Measurements from ENCODE around the gene ARL3. TPM values are rescaled to one million over a fixed set of nuclear protein-coding genes. Genes with fewer than 3 reads are reported as not detected.

ARL3 gene
- total and polyA plus RNA-seq, 2 experiments from 2014 or later: 8.5 to 22.6 TPM

- TF ChIP-seq CTCF (conservative IDR thresholded peaks at IDR 0.05; ENCODE audit: low read depth in 2 of 2): peak; percentile 21 to 48; a peak in 2 of 4 replicates
These were observed 721 bp downstream of the ARL3 start (continued) for GRCh38 chr10:102713539-102713813.

GRCh38 chr10:102712843-102713538 lies 1.2 kb downstream of the ARL3 start:
- Histone ChIP-seq H3K4me3 (peak overlapping the region; percentile 98), H4K20me1 (replicated peaks; ENCODE audit: insufficient read depth) (peaks cover 26% of the 10 kb centered on the region), H3K27me3 (ENCODE audit: insufficient read depth) (no peaks in the 10 kb centered on the region), H3K9me2 (ENCODE audit: insufficient read depth) (no peaks in the 10 kb centered on the region), H3K79me2 (replicated peaks; ENCODE audit: insufficient read depth) (peaks cover 85% of the 10 kb centered on the region), H3K4me1 (ENCODE audit: insufficient read depth) (peaks cover 29% of the 10 kb centered on the region), H3K4me2 (peak overlapping the region; percentile 93), H3F3A (replicated peaks; ENCODE audit: low read depth) (peaks cover 8% of the 10 kb centered on the region; the same call in 1 of the 2 replicates), H3K27ac (ENCODE audit: low read depth) (peak overlapping the region; percentile 90; the same call in 1 of the 2 replicates), H3K36me3 (ENCODE audit: insufficient read depth) (peaks cover 11% of the 10 kb centered on the region; the same call in 1 of the 2 replicates), H2AFZ (peak overlapping the region; percentile 70)
- H3K9me3 Mint-ChIP-seq: no peaks in the 10 kb centered on the region
- H3K36me3 Mint-ChIP-seq (ENCODE audit: low read depth): peaks cover 16% of the 10 kb centered on the region
- TF ChIP-seq POLR2AphosphoS5 (IDR thresholded peaks at IDR 0.05; ENCODE audit: low read depth) (no peak), ETS1 (IDR thresholded peaks at IDR 0.05) (no peak), ZNF114 (CRISPR knock-in tag; IDR thresholded peaks at IDR 0.05) (no peak), CREB1 (CRISPR knock-in tag; IDR thresholded peaks at IDR 0.05; ENCODE audit: low read depth) (no peak), JUNB (IDR thresholded peaks at IDR 0.05; ENCODE audit: unreplicated experiment) (no peak), CTCF (conservative IDR thresholded peaks at IDR 0.05; ENCODE audit: low read depth in 2 of 2) (no peak), ZNF331 (CRISPR knock-in tag; IDR thresholded peaks at IDR 0.05; ENCODE audit: low read depth) (no peak), EZH2 (IDR thresholded peaks at IDR 0.05; ENCODE audit: low read depth, unreplicated experiment) (no peak), EZH2phosphoT487 (IDR thresholded peaks at IDR 0.05; ENCODE audit: unreplicated experiment) (no peak), REST (IDR thresholded peaks at IDR 0.05; ENCODE audit: unreplicated experiment) (no peak), STAT1 (IDR thresholded peaks at IDR 0.05; ENCODE audit: unreplicated experiment) (no peak), NANOG (IDR thresholded peaks at IDR 0.05; ENCODE audit: borderline replicate concordance) (no peak)
- peaks cover 36% of the 10 kb centered on the region for H3K4me1 Mint-ChIP-seq
- peak overlapping the region; percentile 90 for H3K4me3 Mint-ChIP-seq
- no peak for DNase-seq (ENCODE audit: low spot score)
- no peak for ATAC-seq
- H3K27me3 Mint-ChIP-seq (ENCODE audit: insufficient read depth, low read depth, poor library complexity): peaks cover 2% of the 10 kb centered on the region
- peak overlapping the region; percentile 69 for H3K27ac Mint-ChIP-seq
